K562 (cell line): ENCODE data around the gene SUPT3H. TPM values are rescaled to one million over a fixed set of nuclear protein-coding genes. Genes with fewer than 3 reads are reported as not detected.

ENCODE experiments used
- CEBPZ ChIP-seq: fragments of 150-350 bp; IDR thresholded peaks from 2 replicates; pipeline ENCODE4 v1.6.1; 2014; ENCODE audit warnings: low read depth, mild to moderate bottlenecking, low read length, borderline replicate concordance
- CUX1 ChIP-seq: fragments of 200-800 bp; sonication (Bioruptor generic); IDR thresholded peaks from 2 replicates; pipeline ENCODE4 v1.6.1; 2016; ENCODE audit warnings: missing genetic modification characterization, missing compliant biosample characterization
- FOS ChIP-seq: IDR thresholded peaks from 3 replicates; pipeline ENCODE4 v1.6.1; 2011; ENCODE audit not compliant: insufficient read length; ENCODE audit errors: extremely low read depth
- FOXA1 ChIP-seq: fragments of 450-650 bp; IDR thresholded peaks from 2 replicates; pipeline ENCODE4 v1.6.1; 2016; ENCODE audit warnings: mild to moderate bottlenecking, borderline replicate concordance
- GATAD2A ChIP-seq: fragments of 450-650 bp; IDR thresholded peaks from 2 replicates; pipeline ENCODE4 v1.6.1; 2017
- HBP1 ChIP-seq: fragments of 450-650 bp; formaldehyde crosslinking; IDR thresholded peaks from 2 replicates; pipeline ENCODE4 v1.4.0; 2022; ENCODE audit warnings: missing genetic modification characterization
- IRF2 ChIP-seq: sonication (generic); formaldehyde crosslinking; IDR thresholded peaks from 2 replicates; pipeline ENCODE4 v1.8.1; 2022; ENCODE audit warnings: mild to moderate bottlenecking, missing genetic modification reagents
- MAFF ChIP-seq: IDR thresholded peaks from 2 replicates; pipeline ENCODE4 v1.6.1; 2012; ENCODE audit warnings: low read length, improper control_type of control experiment
- MCM3 ChIP-seq: fragments of 450-650 bp; IDR thresholded peaks from 2 replicates; pipeline ENCODE4 v1.6.1; 2016
- PBX2 ChIP-seq, 2 experiments: IDR thresholded peaks in 1 of 2; conservative IDR thresholded peaks in 1 of 2; 2 replicates each; pipeline ENCODE4 v1.6.1; 2016; ENCODE audit warnings: low read depth in 2 of 2, mild to moderate bottlenecking in 1 of 2, missing compliant biosample characterization in 1 of 2, missing genetic modification characterization in 1 of 2, moderate library complexity in 1 of 2
- PTTG1 ChIP-seq: fragments of 450-650 bp; IDR thresholded peaks from 2 replicates; pipeline ENCODE4 v1.6.1; 2016; ENCODE audit warnings: low read depth, mild to moderate bottlenecking, missing genetic modification characterization, missing compliant biosample characterization
- SIX5 ChIP-seq, 2 experiments: IDR thresholded peaks; 2 replicates each; pipeline ENCODE4 v1.6.1; 2011; ENCODE audit warnings: low read length in 2 of 2, borderline replicate concordance in 1 of 2, low read depth in 1 of 2, mild to moderate bottlenecking in 1 of 2, moderate library complexity in 1 of 2; ENCODE audit not compliant: insufficient read depth in 1 of 2
- ZNF77 ChIP-seq: fragments of 250-450 bp; sonication (Bioruptor Pico); IDR thresholded peaks from 2 replicates; pipeline ENCODE4 v1.5.0; 2020
- ZSCAN29 ChIP-seq: fragments of 450-650 bp; IDR thresholded peaks from 2 replicates; pipeline ENCODE4 v1.6.1; 2017
- polyA plus RNA-seq, 8 experiments: library from polyadenylated mRNA; depleted of rRNA in 4 of 8; stranded (reverse) in 5 of 8; unstranded in 3 of 8; fragments of >200 nt; fragmentation: Nextera tagmentation in 2 of 8; fragmentation: Illumina TruSeq in 1 of 8; extraction: Ambion mirVana in 2 of 8; extraction: Trizol in 1 of 8; gene quantifications; 2 replicates each; pipeline versions ENCODE4 v1.2.1 to v1.2.3, GENCODE V29; 2011 to 2014; ENCODE audit warnings: inconsistent platforms in 1 of 8, missing spikeins in 1 of 8
- total RNA-seq, 7 experiments: library from RNA; depleted of rRNA in 6 of 7; stranded (reverse); fragments of >200 nt in 6 of 7; fragmentation: Illumina TruSeq in 2 of 7; extraction: Trizol in 2 of 7; gene quantifications; 2 replicates each; pipeline versions ENCODE4 v1.2.1 to v1.2.3, GENCODE V29; 2011 to 2021; ENCODE audit warnings: low replicate concordance in 1 of 7

Gene SUPT3H
- total and polyA plus RNA-seq, 9 of the 15 experiments (the other 6 are each of a cell fraction or from before 2014, with no cell fraction given): 7.2 to 16.3 (median 11.9) TPM

- TF ChIP-seq CUX1 (no peak), MAFF (no peak), FOXA1 (no peak), PBX2 (CRISPR knock-in tag; IDR thresholded peaks at IDR 0.05; ENCODE audit: low read depth) (no peak), PBX2 (tag; conservative IDR thresholded peaks at IDR 0.05; ENCODE audit: low read depth) (no peak), ZNF77 (no peak), HBP1 (0 out of 2 replicates have a peak, but pooled peaks have one; percentile 66), CEBPZ (no peak), PTTG1 (tag) (no peak), GATAD2A (no peak), IRF2 (no peak), FOS (no peak), ZSCAN29 (peak; percentile 56; the same call in 1 of the 2 replicates), SIX5 (IDR thresholded peaks at IDR 0.05; ENCODE audit: borderline replicate concordance in 1 of 2, insufficient read depth in 1 of 2, low read depth in 1 of 2, low read length in 2 of 2) (no peak), MCM3 (no peak)
These were observed 696 bp upstream of the SUPT3H start (continued) for GRCh38 chr6:45378334-45378926.
